ENCODE measurements around the gene ZFYVE19.
A peak's percentile ranks its signal among the peaks of the same experiment; 100 is the strongest.

ZFYVE19 gene

GRCh38 chr15:40776537-40777141 lies 30.2 kb upstream of the ZFYVE19 start:
- Histone ChIP-seq H3K79me2 (ENCODE audit: low read length) (no peaks in the 10 kb centered on the region), H4K20me1 (ENCODE audit: insufficient read depth, low read length) (no peaks in the 10 kb centered on the region), H3K4me2 (ENCODE audit: low read length) (no peak overlapping the region), H3K27ac (ENCODE audit: low read length) (no peak overlapping the region), H3K9ac (ENCODE audit: low read length) (no peak overlapping the region), H3K27me3 (ENCODE audit: low read depth, low read length) (no peaks in the 10 kb centered on the region), H3K36me3 (replicated peaks; ENCODE audit: low read depth, low read length) (peaks cover 14% of the 10 kb centered on the region), H3K4me3 (ENCODE audit: low read length) (no peak overlapping the region), H3K9me3 (ENCODE audit: insufficient read depth, low read length) (no peaks in the 10 kb centered on the region), H2AFZ (ENCODE audit: low read depth, low read length) (no peak overlapping the region), H3K4me1 (ENCODE audit: low read length) (peaks cover 3% of the 10 kb centered on the region; the same call in 1 of the 2 replicates)
- no peak for TF ChIP-seq EZH2phosphoT487 (IDR thresholded peaks at IDR 0.05; ENCODE audit: low read depth)
- TF ChIP-seq, protein P1, sequence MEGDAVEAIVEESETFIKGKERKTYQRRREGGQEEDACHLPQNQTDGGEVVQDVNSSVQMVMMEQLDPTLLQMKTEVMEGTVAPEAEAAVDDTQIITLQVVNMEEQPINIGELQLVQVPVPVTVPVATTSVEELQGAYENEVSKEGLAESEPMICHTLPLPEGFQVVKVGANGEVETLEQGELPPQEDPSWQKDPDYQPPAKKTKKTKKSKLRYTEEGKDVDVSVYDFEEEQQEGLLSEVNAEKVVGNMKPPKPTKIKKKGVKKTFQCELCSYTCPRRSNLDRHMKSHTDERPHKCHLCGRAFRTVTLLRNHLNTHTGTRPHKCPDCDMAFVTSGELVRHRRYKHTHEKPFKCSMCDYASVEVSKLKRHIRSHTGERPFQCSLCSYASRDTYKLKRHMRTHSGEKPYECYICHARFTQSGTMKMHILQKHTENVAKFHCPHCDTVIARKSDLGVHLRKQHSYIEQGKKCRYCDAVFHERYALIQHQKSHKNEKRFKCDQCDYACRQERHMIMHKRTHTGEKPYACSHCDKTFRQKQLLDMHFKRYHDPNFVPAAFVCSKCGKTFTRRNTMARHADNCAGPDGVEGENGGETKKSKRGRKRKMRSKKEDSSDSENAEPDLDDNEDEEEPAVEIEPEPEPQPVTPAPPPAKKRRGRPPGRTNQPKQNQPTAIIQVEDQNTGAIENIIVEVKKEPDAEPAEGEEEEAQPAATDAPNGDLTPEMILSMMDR (IDR thresholded peaks at IDR 0.05; ENCODE audit: low read depth, low read length) = no peak

DNA sequence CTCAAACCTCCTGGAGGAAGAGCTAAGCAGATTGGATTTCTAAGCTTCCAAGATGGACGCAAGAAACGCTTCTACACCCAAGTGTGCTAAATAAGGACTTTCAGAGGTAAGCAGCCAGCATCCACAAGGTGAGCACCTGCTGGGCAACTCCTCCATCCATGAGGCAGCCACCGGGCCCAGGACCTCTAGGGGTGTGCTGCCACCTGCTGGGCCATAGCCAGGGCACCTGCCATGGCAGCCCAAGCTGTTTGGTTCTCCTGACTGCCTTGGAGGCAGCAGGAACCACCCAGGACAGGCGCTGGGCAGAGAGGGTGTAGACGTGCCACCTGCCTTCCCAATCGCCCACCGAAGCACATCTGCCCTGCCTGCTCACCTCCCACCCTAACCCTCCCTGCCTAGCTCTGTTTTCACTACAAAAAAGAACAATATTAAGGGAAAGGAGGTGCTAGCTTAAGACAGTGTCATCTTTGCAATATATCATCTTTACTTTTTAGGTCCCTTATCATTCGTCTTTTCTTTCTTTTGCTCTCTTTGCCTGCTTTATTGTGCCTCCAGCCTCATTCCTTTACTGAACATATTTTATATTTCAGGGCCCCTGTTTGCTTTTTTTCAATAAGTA lies 24.2 kb upstream of the ZFYVE19 start:
- TF ChIP-seq, protein P1 (IDR thresholded peaks at IDR 0.05; ENCODE audit: low read depth, low read length) = peak; percentile 85
- no peak for TF ChIP-seq EZH2phosphoT487 (IDR thresholded peaks at IDR 0.05; ENCODE audit: low read depth)
- Histone ChIP-seq H3K27ac (ENCODE audit: low read length) (no peak overlapping the region), H3K4me2 (ENCODE audit: low read length) (no peak overlapping the region), H3K4me1 (ENCODE audit: low read length) (no peaks in the 10 kb centered on the region), H3K79me2 (ENCODE audit: low read length) (no peaks in the 10 kb centered on the region), H3K9ac (ENCODE audit: low read length) (no peak overlapping the region), H3K27me3 (ENCODE audit: low read depth, low read length) (no peaks in the 10 kb centered on the region), H2AFZ (ENCODE audit: low read depth, low read length) (no peak overlapping the region), H3K4me3 (ENCODE audit: low read length) (no peak overlapping the region), H4K20me1 (ENCODE audit: insufficient read depth, low read length) (no peaks in the 10 kb centered on the region), H3K9me3 (ENCODE audit: insufficient read depth, low read length) (no peaks in the 10 kb centered on the region), H3K36me3 (replicated peaks; ENCODE audit: low read depth, low read length) (peaks cover 5% of the 10 kb centered on the region)

GRCh38 chr15:40785164-40785563 lies 21.7 kb upstream of the ZFYVE19 start:
- H3K36me3 ChIP-seq (replicated peaks; ENCODE audit: low read depth, low read length) = no peaks in the 10 kb centered on the region
- H3K79me2 ChIP-seq (ENCODE audit: low read length) = no peaks in the 10 kb centered on the region
- no peak overlapping the region for H3K4me2 ChIP-seq (ENCODE audit: low read length)
- TF ChIP-seq EZH2phosphoT487 (IDR thresholded peaks at IDR 0.05; ENCODE audit: low read depth) = no peak
- TF ChIP-seq, protein P1 (IDR thresholded peaks at IDR 0.05; ENCODE audit: low read depth, low read length) = peak; percentile 4; the same call in 1 of the 2 replicates
- H4K20me1 ChIP-seq (ENCODE audit: insufficient read depth, low read length) = no peaks in the 10 kb centered on the region
- no peak overlapping the region for H3K4me3 ChIP-seq (ENCODE audit: low read length)
- H3K27me3 ChIP-seq (ENCODE audit: low read depth, low read length) = no peaks in the 10 kb centered on the region
- H3K9ac ChIP-seq (ENCODE audit: low read length) = no peak overlapping the region
- no peaks in the 10 kb centered on the region for H3K9me3 ChIP-seq (ENCODE audit: insufficient read depth, low read length)
- H2AFZ ChIP-seq (ENCODE audit: low read depth, low read length) = no peak overlapping the region
- no peaks in the 10 kb centered on the region for H3K4me1 ChIP-seq (ENCODE audit: low read length)
- no peak overlapping the region for H3K27ac ChIP-seq (ENCODE audit: low read length)

- no peak overlapping the region for H3K27ac ChIP-seq (ENCODE audit: low read length)
- no peak overlapping the region for H3K4me2 ChIP-seq (ENCODE audit: low read length)
- H3K79me2 ChIP-seq (ENCODE audit: low read length) = no peaks in the 10 kb centered on the region
These were observed 21.1 kb upstream of the ZFYVE19 start for GRCh38 chr15:40785814-40786213.

More at GRCh38 chr15:40785814-40786213, 21.1 kb upstream of the ZFYVE19 start:
- Histone ChIP-seq H3K27me3 (ENCODE audit: low read depth, low read length) (no peaks in the 10 kb centered on the region), H3K9me3 (ENCODE audit: insufficient read depth, low read length) (no peaks in the 10 kb centered on the region), H3K9ac (ENCODE audit: low read length) (no peak overlapping the region), H3K4me3 (ENCODE audit: low read length) (no peak overlapping the region), H4K20me1 (ENCODE audit: insufficient read depth, low read length) (no peaks in the 10 kb centered on the region), H2AFZ (ENCODE audit: low read depth, low read length) (no peak overlapping the region), H3K4me1 (ENCODE audit: low read length) (no peaks in the 10 kb centered on the region), H3K36me3 (replicated peaks; ENCODE audit: low read depth, low read length) (no peaks in the 10 kb centered on the region)
- TF ChIP-seq EZH2phosphoT487 (IDR thresholded peaks at IDR 0.05; ENCODE audit: low read depth) = no peak
- TF ChIP-seq, protein P1 (IDR thresholded peaks at IDR 0.05; ENCODE audit: low read depth, low read length) = no peak

Data from OCI-LY3 (cell line).